PC-3 (cell line): ENCODE results near the gene ZNF445.

ENCODE experiments used
- CTCF ChIP-seq: fragments of 300-600 bp; sonication (generic); conservative IDR thresholded peaks from 2 replicates; pipeline ENCODE4 v1.5.1; 2017; ENCODE audit warnings: antibody characterized with exemption, low read depth, mild to moderate bottlenecking, low read length
- EZH2 ChIP-seq: fragments of 300-600 bp; sonication (generic); IDR thresholded peaks from one replicate; pipeline ENCODE4 v1.6.1; 2017; ENCODE audit warnings: antibody characterized with exemption, mild to moderate bottlenecking, low read length; ENCODE audit not compliant: unreplicated experiment

GRCh38 chr3:44522494-44522933 lies 45.0 kb upstream of the ZNF445 start:
- TF ChIP-seq CTCF (no peak), EZH2 (no peak)
